Uterus (tissue), 4 donors: ENCODE results near the gene SCAPER. TPM values are rescaled to one million over a fixed set of nuclear protein-coding genes. Genes with fewer than 3 reads are reported as not detected.

Experiments used
- DNase-seq, 2 donors: peaks; one replicate each; pipeline ENCODE4 v3.0.0-alpha.2; 2019 to 2020
- H3K27ac ChIP-seq, 2 donors: fragments of 200-600 bp; sonication (generic); 1 replicate in 1 of 2; 2 replicates in 1 of 2; pipeline ENCODE4 v1.5.1; 2016 to 2018
- H3K27me3 ChIP-seq, 2 donors: fragments of 200-600 bp; sonication (generic); one replicate each; pipeline ENCODE4 v1.5.1; 2018 to 2019; ENCODE audit warnings: control low read depth in 1 of 2
- H3K36me3 ChIP-seq, 2 donors: fragments of 200-600 bp; sonication (generic); one replicate each; pipeline ENCODE4 v1.5.1; 2019; ENCODE audit warnings: control low read depth in 1 of 2
- H3K4me1 ChIP-seq, 2 donors: fragments of 200-600 bp; sonication (generic); one replicate each; pipeline ENCODE4 v1.5.1; 2018 to 2019; ENCODE audit warnings: control low read depth in 1 of 2
- H3K4me3 ChIP-seq, 2 donors: fragments of 200-600 bp; sonication (generic); 1 replicate in 1 of 2; 2 replicates in 1 of 2; pipeline ENCODE4 v1.5.1; 2018 to 2019; ENCODE audit warnings: mild to moderate bottlenecking in 1 of 2
- H3K9me3 ChIP-seq, 2 donors: fragments of 200-600 bp; sonication (generic); one replicate each; pipeline ENCODE4 v1.5.1; 2019; ENCODE audit warnings: control low read depth in 1 of 2
- POLR2A ChIP-seq, 2 donors: fragments of 450-650 bp; IDR thresholded peaks; one replicate each; pipeline ENCODE4 v1.6.1; 2016; ENCODE audit warnings: antibody characterized with exemption in 2 of 2, mild to moderate bottlenecking in 1 of 2, moderate library complexity in 1 of 2
- intact Hi-C: fragments of 100-400 bp; cut with DNase I; formaldehyde crosslinking; loops from one replicate; pipeline ENCODE4 v1.15.1; 2023; ENCODE audit warnings: low total_unique reads
- total RNA-seq, 4 donors: library from RNA; depleted of rRNA in 3 of 4; stranded (reverse); fragments of >200 nt in 3 of 4; gene quantifications; one replicate each; pipeline versions ENCODE4 v1.1.0 to v1.2.4, GENCODE V29; 2014 to 2023
- TF ChIP-seq, protein P1 (sequence below), 4 experiments: fragments of 200-600 bp in 2 of 4; fragments of 450-650 bp in 2 of 4; sonication (generic) in 2 of 4; IDR thresholded peaks; one replicate each; pipeline ENCODE4 v1.5.1; 2016 to 2019; ENCODE audit warnings: antibody characterized with exemption in 4 of 4, mild to moderate bottlenecking in 2 of 4, moderate library complexity in 1 of 4
- donor health status: DM: yes; HTN: yes; CAD: no.

Gene SCAPER
- total RNA-seq, 4 donors from 2014 or later, result 10.6 to 74.2 (median 32.9) TPM

DNA sequence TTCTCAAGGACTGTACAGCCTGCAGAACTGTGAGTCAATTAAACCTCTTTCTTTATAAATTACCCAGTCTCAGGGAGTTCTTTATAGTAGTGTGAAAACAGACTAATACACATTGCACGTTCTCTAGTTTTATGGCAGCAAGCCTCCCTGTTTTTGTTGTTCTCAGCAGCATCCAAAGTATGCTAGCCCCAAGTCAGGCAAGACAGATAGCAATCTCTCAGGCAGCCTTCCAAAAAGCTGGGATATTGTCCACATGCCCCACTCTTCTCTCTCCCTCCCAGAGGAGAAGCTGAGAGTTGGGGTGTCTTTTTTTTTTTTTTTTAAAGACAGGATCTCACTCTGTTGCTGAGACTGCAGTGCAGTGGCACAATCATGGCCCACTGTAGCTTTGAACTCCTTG lies 438.0 kb downstream of the SCAPER start:
- Histone ChIP-seq H3K9me3 (no peaks in the 10 kb centered on the region), H3K36me3 (no peaks in the 10 kb centered on the region), H3K27ac (no peak overlapping the region), H3K4me3 (no peak overlapping the region), H3K4me1 (no peaks in the 10 kb centered on the region), H3K27me3 (no peaks in the 10 kb centered on the region)
- DNase-seq, result no peak
- no peak for TF ChIP-seq POLR2A (IDR thresholded peaks at IDR 0.05)
- TF ChIP-seq, protein P1, sequence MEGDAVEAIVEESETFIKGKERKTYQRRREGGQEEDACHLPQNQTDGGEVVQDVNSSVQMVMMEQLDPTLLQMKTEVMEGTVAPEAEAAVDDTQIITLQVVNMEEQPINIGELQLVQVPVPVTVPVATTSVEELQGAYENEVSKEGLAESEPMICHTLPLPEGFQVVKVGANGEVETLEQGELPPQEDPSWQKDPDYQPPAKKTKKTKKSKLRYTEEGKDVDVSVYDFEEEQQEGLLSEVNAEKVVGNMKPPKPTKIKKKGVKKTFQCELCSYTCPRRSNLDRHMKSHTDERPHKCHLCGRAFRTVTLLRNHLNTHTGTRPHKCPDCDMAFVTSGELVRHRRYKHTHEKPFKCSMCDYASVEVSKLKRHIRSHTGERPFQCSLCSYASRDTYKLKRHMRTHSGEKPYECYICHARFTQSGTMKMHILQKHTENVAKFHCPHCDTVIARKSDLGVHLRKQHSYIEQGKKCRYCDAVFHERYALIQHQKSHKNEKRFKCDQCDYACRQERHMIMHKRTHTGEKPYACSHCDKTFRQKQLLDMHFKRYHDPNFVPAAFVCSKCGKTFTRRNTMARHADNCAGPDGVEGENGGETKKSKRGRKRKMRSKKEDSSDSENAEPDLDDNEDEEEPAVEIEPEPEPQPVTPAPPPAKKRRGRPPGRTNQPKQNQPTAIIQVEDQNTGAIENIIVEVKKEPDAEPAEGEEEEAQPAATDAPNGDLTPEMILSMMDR (IDR thresholded peaks at IDR 0.05), result no peak
- intact Hi-C loops, result no loop called here

DNA sequence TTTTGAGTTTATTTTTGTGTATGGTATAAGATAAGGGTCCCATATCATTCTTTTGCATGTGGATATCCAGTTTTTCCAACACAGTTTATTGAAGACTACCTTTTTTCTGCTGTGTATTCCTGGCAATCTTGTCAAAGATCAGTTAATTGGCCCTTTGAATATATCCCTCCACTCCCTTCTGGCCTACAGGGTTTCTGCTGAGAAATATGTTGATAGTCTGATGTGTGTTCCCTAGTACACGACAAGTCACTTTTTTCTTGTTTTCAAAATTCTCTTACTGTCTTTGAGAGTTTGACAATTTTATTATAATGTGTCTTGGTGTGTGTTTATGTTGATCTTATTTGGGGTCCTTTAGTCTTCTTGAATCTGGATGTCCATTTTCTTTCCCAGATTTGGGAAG lies 439.4 kb downstream of the SCAPER start:
- H3K4me1 ChIP-seq, result no peaks in the 10 kb centered on the region
- TF ChIP-seq, protein P1 (IDR thresholded peaks at IDR 0.05), result no peak
- no peak for TF ChIP-seq POLR2A (IDR thresholded peaks at IDR 0.05)
- intact Hi-C loops, result no loop called here
- DNase-seq, result no peak
- no peaks in the 10 kb centered on the region for H3K27me3 ChIP-seq
- H3K36me3 ChIP-seq, result no peaks in the 10 kb centered on the region
- no peak overlapping the region for H3K27ac ChIP-seq
- H3K9me3 ChIP-seq, result no peaks in the 10 kb centered on the region
- no peak overlapping the region for H3K4me3 ChIP-seq

DNA sequence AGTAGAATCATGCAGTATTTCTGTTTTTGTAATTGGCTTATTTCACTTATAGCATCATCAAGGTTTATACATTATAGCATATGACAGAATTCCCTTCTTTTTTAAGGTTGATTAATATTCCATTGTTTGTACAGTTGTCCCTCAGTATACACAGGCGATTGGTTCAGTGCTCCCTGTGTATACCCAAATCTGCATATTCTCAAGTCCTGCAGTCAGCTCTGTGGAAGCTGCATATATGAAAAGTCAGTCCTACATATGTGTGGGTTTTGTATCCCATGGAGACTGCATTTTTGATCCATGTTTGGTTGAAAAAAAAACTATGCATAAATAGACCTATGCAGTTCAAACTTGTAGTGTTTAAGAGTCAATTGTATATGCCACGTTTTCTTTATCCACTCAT lies 440.9 kb downstream of the SCAPER start:
- TF ChIP-seq, protein P1 (IDR thresholded peaks at IDR 0.05), result no peak
- no peak for TF ChIP-seq POLR2A (IDR thresholded peaks at IDR 0.05)
- intact Hi-C loops, result no loop called here

DNA sequence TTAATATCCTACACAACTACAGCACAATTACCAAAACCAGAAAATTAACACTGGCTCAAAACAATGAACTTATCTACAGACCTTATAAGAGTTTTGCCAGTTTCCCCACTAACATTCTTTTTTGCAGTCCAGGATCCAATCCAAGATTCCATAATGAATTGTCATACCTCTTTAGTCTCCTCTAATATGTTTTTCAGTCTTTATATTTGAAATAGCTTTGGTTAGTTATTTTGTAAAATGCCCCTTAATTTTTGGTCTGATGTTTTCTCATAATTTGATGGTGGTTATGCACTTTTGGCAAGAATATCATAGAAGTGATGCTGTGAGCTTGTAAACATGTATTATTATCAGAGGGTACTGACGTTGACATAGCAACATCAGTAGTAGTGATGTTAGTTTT lies 444.3 kb downstream of the SCAPER start:
- Histone ChIP-seq H3K4me1 (no peaks in the 10 kb centered on the region), H3K4me3 (no peak overlapping the region), H3K36me3 (no peaks in the 10 kb centered on the region), H3K27ac (no peak overlapping the region), H3K27me3 (no peaks in the 10 kb centered on the region), H3K9me3 (no peaks in the 10 kb centered on the region)
- no peak for TF ChIP-seq POLR2A (IDR thresholded peaks at IDR 0.05)
- TF ChIP-seq, protein P1 (IDR thresholded peaks at IDR 0.05), result no peak
- intact Hi-C loops, result no loop called here
- no peak for DNase-seq

More for the DNA sequence above, 440.9 kb downstream of the SCAPER start:
- Histone ChIP-seq H3K36me3 (no peaks in the 10 kb centered on the region), H3K27me3 (no peaks in the 10 kb centered on the region), H3K27ac (no peak overlapping the region), H3K9me3 (no peaks in the 10 kb centered on the region), H3K4me3 (no peak overlapping the region), H3K4me1 (no peaks in the 10 kb centered on the region)
- DNase-seq, result no peak

DNA sequence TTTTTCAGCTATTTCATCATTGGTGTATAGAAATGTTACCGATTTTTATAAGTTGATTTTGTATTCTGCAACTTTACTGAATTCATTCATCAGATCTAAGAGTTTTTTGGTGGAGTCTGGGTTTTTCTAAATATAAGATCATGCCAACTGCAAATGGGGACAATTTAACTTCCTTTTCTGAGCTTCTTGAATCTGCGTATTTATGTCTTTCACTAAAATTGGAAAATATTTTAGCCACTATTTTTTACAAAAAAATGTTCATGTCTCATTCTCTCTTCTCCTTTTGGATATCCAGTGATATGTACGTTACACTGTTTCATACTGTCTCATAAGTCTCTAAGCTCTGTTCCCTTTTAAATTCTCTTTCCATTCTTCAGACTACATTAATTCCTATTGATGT lies 444.8 kb downstream of the SCAPER start:
- no peak for DNase-seq
- intact Hi-C loops, result no loop called here
- Histone ChIP-seq H3K27me3 (no peaks in the 10 kb centered on the region), H3K36me3 (no peaks in the 10 kb centered on the region), H3K9me3 (no peaks in the 10 kb centered on the region), H3K4me3 (no peak overlapping the region), H3K27ac (no peak overlapping the region), H3K4me1 (no peaks in the 10 kb centered on the region)
- no peak for TF ChIP-seq POLR2A (IDR thresholded peaks at IDR 0.05)
- TF ChIP-seq, protein P1 (IDR thresholded peaks at IDR 0.05), result no peak
